HepG2 (cell line): ENCODE measurements around the gene LYSMD2. TPM values are rescaled to one million over a fixed set of nuclear protein-coding genes. Genes with fewer than 3 reads are reported as not detected.

ENCODE experiments used
- GABPB1 ChIP-seq: IDR thresholded peaks from 2 replicates; pipeline ENCODE4 v1.6.1; 2016; ENCODE audit warnings: mild to moderate bottlenecking, missing genetic modification reagents, moderate library complexity, missing compliant biosample characterization
- HNRNPUL1 ChIP-seq: fragments of 200-400 bp; formaldehyde crosslinking; IDR thresholded peaks from 2 replicates; pipeline ENCODE4 v1.6.1; 2017; ENCODE audit warnings: low read depth, mild to moderate bottlenecking, low read length, moderate library complexity
- HOXD1 ChIP-seq: sonication (generic); formaldehyde crosslinking; IDR thresholded peaks from 2 replicates; pipeline ENCODE4 v1.5.0; 2020; ENCODE audit warnings: missing genetic modification reagents
- MBNL3 ChIP-seq: fragments of 250-450 bp; sonication (Bioruptor Pico); conservative IDR thresholded peaks from 2 replicates; pipeline ENCODE4 v1.8.0; 2022; ENCODE audit warnings: mild to moderate bottlenecking, inconsistent platforms
- REPIN1 ChIP-seq: sonication (generic); formaldehyde crosslinking; IDR thresholded peaks from 2 replicates; pipeline ENCODE4 v1.8.0; 2022; ENCODE audit warnings: missing genetic modification reagents, low read depth, mild to moderate bottlenecking, borderline replicate concordance
- SNAI1 ChIP-seq: sonication (generic); formaldehyde crosslinking; IDR thresholded peaks from 2 replicates; pipeline ENCODE4 v1.5.0; 2020; ENCODE audit warnings: mild to moderate bottlenecking, missing genetic modification reagents, borderline replicate concordance
- SOX13 ChIP-seq, 3 experiments: fragments of 450-650 bp in 1 of 3; sonication (generic) in 1 of 3; formaldehyde crosslinking in 1 of 3; IDR thresholded peaks in 2 of 3; conservative IDR thresholded peaks in 1 of 3; 2 replicates each; pipeline versions ENCODE4 v1.5.0 to v1.6.1; 2016 to 2020; ENCODE audit warnings: antibody characterized with exemption in 1 of 3, mild to moderate bottlenecking in 1 of 3, missing compliant biosample characterization in 1 of 3, missing genetic modification reagents in 1 of 3, moderate library complexity in 1 of 3
- STAT5B ChIP-seq: sonication (generic); formaldehyde crosslinking; IDR thresholded peaks from 2 replicates; pipeline ENCODE4 v1.4.0; 2020; ENCODE audit warnings: missing genetic modification reagents
- TOPORS ChIP-seq: sonication (generic); formaldehyde crosslinking; IDR thresholded peaks from 2 replicates; pipeline ENCODE4 v1.8.0; 2023; ENCODE audit warnings: mild to moderate bottlenecking, missing genetic modification reagents
- ZBTB8A ChIP-seq: sonication (generic); formaldehyde crosslinking; IDR thresholded peaks from 2 replicates; pipeline ENCODE4 v1.4.0; 2020; ENCODE audit warnings: mild to moderate bottlenecking, low read depth, missing genetic modification reagents, borderline replicate concordance
- polyA plus RNA-seq, 8 experiments: library from polyadenylated mRNA; depleted of rRNA in 3 of 8; stranded (reverse) in 7 of 8; unstranded in 1 of 8; fragments of >200 nt; fragmentation: Illumina TruSeq in 4 of 8; extraction: Trizol in 4 of 8; gene quantifications; 2 replicates each; pipeline versions ENCODE4 v1.2.1 to v1.2.3, GENCODE V29; 2011 to 2016; ENCODE audit warnings: low read depth in 4 of 8, missing spikeins in 1 of 8, mixed read lengths in 1 of 8; ENCODE audit not compliant: insufficient read depth in 1 of 8
- total RNA-seq, 5 experiments: library from RNA; depleted of rRNA; stranded (reverse); fragments of >200 nt; fragmentation: Illumina TruSeq; extraction: Trizol; gene quantifications; 2 replicates each; pipeline ENCODE4 v1.2.3, GENCODE V29; 2016; ENCODE audit warnings: low read depth in 1 of 5
- TF ChIP-seq, protein P1 (sequence below): sonication (generic); formaldehyde crosslinking; IDR thresholded peaks from 2 replicates; pipeline ENCODE4 v1.5.1; 2020; ENCODE audit warnings: mild to moderate bottlenecking, missing genetic modification reagents, moderate library complexity
- TF ChIP-seq, protein P2 (sequence below): sonication (generic); formaldehyde crosslinking; conservative IDR thresholded peaks from 2 replicates; pipeline ENCODE4 v1.4.0; 2020; ENCODE audit warnings: missing genetic modification reagents
- TF ChIP-seq, protein P3 (sequence below): sonication (generic); formaldehyde crosslinking; IDR thresholded peaks from 2 replicates; pipeline ENCODE4 v1.4.0; 2020; ENCODE audit warnings: missing genetic modification reagents
- TF ChIP-seq, protein P4 (sequence below): sonication (generic); formaldehyde crosslinking; IDR thresholded peaks from 2 replicates; pipeline ENCODE4 v1.4.0; 2020; ENCODE audit warnings: missing genetic modification reagents

The LYSMD2 gene
- total and polyA plus RNA-seq, 2 of the 13 experiments (the other 11 are each of a cell fraction or from before 2014, with no cell fraction given) = 0.05 to 0.27 TPM

DNA sequence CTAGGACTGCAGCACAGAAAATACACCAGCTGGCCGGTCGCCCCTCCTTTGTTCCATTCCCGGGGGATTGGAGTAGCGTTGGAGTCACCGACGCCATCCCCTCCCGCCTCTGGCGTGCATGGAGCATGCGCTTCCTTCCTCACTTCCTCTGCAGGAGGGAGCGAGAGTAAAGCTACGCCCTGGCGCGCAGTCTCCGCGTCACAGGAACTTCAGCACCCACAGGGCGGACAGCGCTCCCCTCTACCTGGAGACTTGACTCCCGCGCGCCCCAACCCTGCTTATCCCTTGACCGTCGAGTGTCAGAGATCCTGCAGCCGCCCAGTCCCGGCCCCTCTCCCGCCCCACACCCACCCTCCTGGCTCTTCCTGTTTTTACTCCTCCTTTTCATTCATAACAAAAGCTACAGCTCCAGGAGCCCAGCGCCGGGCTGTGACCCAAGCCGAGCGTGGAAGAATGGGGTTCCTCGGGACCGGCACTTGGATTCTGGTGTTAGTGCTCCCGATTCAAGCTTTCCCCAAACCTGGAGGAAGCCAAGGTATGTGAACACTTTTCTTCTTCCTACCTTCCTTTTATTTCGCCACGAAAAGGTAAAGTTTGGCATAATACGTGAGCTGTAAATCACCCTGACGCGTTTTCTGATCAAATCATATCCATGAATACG is 56.0 kb downstream of the LYSMD2 start, which contains the start of gene SCG3 (continued):
- TF ChIP-seq HOXD1 (CRISPR knock-in tag) (0 out of 2 replicates have a peak, but pooled peaks have one; percentile 70), GABPB1 (CRISPR knock-in tag) (peak; percentile 64), MBNL3 (CRISPR knock-in tag) (no peak), STAT5B (0 out of 2 replicates have a peak, but pooled peaks have one; percentile 65), SNAI1 (CRISPR knock-in tag) (no peak), SOX13 (IDR thresholded peaks at IDR 0.05) (no peak), SOX13 (CRISPR knock-in tag; conservative IDR thresholded peaks at IDR 0.05 in 1 of 2, IDR thresholded peaks at IDR 0.05 in 1 of 2) (peak in 1 of 2 experiments; percentile 32; a peak in 1 of 4 replicates), REPIN1 (CRISPR knock-in tag) (peak; percentile 30; the same call in 1 of the 2 replicates), HNRNPUL1 (no peak), TOPORS (CRISPR knock-in tag) (no peak), ZBTB8A (CRISPR knock-in tag) (no peak)
- TF ChIP-seq, protein P1, sequence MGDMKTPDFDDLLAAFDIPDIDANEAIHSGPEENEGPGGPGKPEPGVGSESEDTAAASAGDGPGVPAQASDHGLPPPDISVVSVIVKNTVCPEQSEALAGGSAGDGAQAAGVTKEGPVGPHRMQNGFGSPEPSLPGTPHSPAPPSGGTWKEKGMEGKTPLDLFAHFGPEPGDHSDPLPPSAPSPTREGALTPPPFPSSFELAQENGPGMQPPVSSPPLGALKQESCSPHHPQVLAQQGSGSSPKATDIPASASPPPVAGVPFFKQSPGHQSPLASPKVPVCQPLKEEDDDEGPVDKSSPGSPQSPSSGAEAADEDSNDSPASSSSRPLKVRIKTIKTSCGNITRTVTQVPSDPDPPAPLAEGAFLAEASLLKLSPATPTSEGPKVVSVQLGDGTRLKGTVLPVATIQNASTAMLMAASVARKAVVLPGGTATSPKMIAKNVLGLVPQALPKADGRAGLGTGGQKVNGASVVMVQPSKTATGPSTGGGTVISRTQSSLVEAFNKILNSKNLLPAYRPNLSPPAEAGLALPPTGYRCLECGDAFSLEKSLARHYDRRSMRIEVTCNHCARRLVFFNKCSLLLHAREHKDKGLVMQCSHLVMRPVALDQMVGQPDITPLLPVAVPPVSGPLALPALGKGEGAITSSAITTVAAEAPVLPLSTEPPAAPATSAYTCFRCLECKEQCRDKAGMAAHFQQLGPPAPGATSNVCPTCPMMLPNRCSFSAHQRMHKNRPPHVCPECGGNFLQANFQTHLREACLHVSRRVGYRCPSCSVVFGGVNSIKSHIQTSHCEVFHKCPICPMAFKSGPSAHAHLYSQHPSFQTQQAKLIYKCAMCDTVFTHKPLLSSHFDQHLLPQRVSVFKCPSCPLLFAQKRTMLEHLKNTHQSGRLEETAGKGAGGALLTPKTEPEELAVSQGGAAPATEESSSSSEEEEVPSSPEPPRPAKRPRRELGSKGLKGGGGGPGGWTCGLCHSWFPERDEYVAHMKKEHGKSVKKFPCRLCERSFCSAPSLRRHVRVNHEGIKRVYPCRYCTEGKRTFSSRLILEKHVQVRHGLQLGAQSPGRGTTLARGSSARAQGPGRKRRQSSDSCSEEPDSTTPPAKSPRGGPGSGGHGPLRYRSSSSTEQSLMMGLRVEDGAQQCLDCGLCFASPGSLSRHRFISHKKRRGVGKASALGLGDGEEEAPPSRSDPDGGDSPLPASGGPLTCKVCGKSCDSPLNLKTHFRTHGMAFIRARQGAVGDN (CRISPR knock-in tag) = peak; percentile 51
- TF ChIP-seq, protein P2, sequence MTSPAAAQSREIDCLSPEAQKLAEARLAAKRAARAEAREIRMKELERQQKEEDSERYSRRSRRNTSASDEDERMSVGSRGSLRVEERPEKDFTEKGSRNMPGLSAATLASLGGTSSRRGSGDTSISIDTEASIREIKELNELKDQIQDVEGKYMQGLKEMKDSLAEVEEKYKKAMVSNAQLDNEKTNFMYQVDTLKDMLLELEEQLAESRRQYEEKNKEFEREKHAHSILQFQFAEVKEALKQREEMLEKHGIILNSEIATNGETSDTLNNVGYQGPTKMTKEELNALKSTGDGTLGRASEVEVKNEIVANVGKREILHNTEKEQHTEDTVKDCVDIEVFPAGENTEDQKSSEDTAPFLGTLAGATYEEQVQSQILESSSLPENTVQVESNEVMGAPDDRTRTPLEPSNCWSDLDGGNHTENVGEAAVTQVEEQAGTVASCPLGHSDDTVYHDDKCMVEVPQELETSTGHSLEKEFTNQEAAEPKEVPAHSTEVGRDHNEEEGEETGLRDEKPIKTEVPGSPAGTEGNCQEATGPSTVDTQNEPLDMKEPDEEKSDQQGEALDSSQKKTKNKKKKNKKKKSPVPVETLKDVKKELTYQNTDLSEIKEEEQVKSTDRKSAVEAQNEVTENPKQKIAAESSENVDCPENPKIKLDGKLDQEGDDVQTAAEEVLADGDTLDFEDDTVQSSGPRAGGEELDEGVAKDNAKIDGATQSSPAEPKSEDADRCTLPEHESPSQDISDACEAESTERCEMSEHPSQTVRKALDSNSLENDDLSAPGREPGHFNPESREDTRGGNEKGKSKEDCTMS (CRISPR knock-in tag) = no peak
- TF ChIP-seq, protein P3, sequence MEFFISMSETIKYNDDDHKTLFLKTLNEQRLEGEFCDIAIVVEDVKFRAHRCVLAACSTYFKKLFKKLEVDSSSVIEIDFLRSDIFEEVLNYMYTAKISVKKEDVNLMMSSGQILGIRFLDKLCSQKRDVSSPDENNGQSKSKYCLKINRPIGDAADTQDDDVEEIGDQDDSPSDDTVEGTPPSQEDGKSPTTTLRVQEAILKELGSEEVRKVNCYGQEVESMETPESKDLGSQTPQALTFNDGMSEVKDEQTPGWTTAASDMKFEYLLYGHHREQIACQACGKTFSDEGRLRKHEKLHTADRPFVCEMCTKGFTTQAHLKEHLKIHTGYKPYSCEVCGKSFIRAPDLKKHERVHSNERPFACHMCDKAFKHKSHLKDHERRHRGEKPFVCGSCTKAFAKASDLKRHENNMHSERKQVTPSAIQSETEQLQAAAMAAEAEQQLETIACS (CRISPR knock-in tag) = no peak
- TF ChIP-seq, protein P4, sequence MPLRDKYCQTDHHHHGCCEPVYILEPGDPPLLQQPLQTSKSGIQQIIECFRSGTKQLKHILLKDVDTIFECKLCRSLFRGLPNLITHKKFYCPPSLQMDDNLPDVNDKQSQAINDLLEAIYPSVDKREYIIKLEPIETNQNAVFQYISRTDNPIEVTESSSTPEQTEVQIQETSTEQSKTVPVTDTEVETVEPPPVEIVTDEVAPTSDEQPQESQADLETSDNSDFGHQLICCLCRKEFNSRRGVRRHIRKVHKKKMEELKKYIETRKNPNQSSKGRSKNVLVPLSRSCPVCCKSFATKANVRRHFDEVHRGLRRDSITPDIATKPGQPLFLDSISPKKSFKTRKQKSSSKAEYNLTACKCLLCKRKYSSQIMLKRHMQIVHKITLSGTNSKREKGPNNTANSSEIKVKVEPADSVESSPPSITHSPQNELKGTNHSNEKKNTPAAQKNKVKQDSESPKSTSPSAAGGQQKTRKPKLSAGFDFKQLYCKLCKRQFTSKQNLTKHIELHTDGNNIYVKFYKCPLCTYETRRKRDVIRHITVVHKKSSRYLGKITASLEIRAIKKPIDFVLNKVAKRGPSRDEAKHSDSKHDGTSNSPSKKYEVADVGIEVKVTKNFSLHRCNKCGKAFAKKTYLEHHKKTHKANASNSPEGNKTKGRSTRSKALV = peak; percentile 62; the same call in 1 of the 2 replicates
